ENCODE data around the gene GATAD2A. TPM values are rescaled to one million over a fixed set of nuclear protein-coding genes. Genes with fewer than 3 reads are reported as not detected.

The GATAD2A gene
- total RNA-seq, 1 experiment from 2014 or later = 84.0 TPM

Other genes starting within 250 kb of the GATAD2A start
- not detected in 2 replicates for gene MEF2B, start 235.4 kb upstream of the GATAD2A start, total RNA-seq (2014; rRNA removed; shearing (Covaris generic))
- gene BORCS8, start 213.5 kb upstream of the GATAD2A start, total RNA-seq (2014; rRNA removed; shearing (Covaris generic)) = 22.0 and 25.6 TPM in 2 replicates
- gene RFXANK, start 213.4 kb upstream of the GATAD2A start, total RNA-seq (2014; rRNA removed; shearing (Covaris generic)) = 122 TPM in 2 replicates
- gene NR2C2AP, start 202.3 kb upstream of the GATAD2A start, total RNA-seq (2014; rRNA removed; shearing (Covaris generic)) = 30.3 and 30.6 TPM in 2 replicates
- gene NCAN, start 193.7 kb upstream of the GATAD2A start, total RNA-seq (2014; rRNA removed; shearing (Covaris generic)) = not detected in 2 replicates
- not detected in 2 replicates for gene TM6SF2, start 132.4 kb upstream of the GATAD2A start, total RNA-seq (2014; rRNA removed; shearing (Covaris generic))
- gene SUGP1, start 85.2 kb upstream of the GATAD2A start, total RNA-seq (2014; rRNA removed; shearing (Covaris generic)) = 24.0 and 34.2 TPM in 2 replicates
- 23.8 and 24.0 TPM in 2 replicates for gene MAU2, start 84.8 kb upstream of the GATAD2A start, total RNA-seq (2014; rRNA removed; shearing (Covaris generic))
- gene TSSK6, start 109.9 kb downstream of the GATAD2A start, total RNA-seq (2014; rRNA removed; shearing (Covaris generic)) = 0.26 and 0.88 TPM in 2 replicates
- 43.2 and 101 TPM in 2 replicates for gene NDUFA13, start 110.5 kb downstream of the GATAD2A start, total RNA-seq (2014; rRNA removed; shearing (Covaris generic))
- 0.62 and 1.1 TPM in 2 replicates for gene YJEFN3, start 123.2 kb downstream of the GATAD2A start, total RNA-seq (2014; rRNA removed; shearing (Covaris generic))
- gene CILP2, start 132.6 kb downstream of the GATAD2A start, total RNA-seq (2014; rRNA removed; shearing (Covaris generic)) = 0.02 and 0.05 TPM in 2 replicates
- gene PBX4, start 213.0 kb downstream of the GATAD2A start, total RNA-seq (2014; rRNA removed; shearing (Covaris generic)) = 3.6 and 3.9 TPM in 2 replicates
- 2.1 and 3.0 TPM in 2 replicates for gene LPAR2, start 222.5 kb downstream of the GATAD2A start, total RNA-seq (2014; rRNA removed; shearing (Covaris generic))
- 8.7 and 12.0 TPM in 2 replicates for gene GMIP, start 238.0 kb downstream of the GATAD2A start, total RNA-seq (2014; rRNA removed; shearing (Covaris generic))